A172 (cell line): ENCODE results near the gene FAM163B. TPM values are rescaled to one million over a fixed set of nuclear protein-coding genes. Genes with fewer than 3 reads are reported as not detected.
"Not testable (repeated sequence)": the region's sequence is repeated elsewhere in the genome, so short reads cannot be mapped to it uniquely, and the experiment has no call there.

Experiments
- DNase-seq: peaks from one replicate; pipeline ENCODE4 v3.0.0-alpha.2; 2015; ENCODE audit warnings: low spot score
- total RNA-seq: library from RNA; depleted of rRNA; stranded (reverse); fragments of >200 nt; shearing (Covaris generic); gene quantifications from 2 replicates; pipeline ENCODE4 v1.2.3, GENCODE V29; 2014

Gene FAM163B
- total RNA-seq, 1 experiment from 2014 or later, result not detected

DNA sequence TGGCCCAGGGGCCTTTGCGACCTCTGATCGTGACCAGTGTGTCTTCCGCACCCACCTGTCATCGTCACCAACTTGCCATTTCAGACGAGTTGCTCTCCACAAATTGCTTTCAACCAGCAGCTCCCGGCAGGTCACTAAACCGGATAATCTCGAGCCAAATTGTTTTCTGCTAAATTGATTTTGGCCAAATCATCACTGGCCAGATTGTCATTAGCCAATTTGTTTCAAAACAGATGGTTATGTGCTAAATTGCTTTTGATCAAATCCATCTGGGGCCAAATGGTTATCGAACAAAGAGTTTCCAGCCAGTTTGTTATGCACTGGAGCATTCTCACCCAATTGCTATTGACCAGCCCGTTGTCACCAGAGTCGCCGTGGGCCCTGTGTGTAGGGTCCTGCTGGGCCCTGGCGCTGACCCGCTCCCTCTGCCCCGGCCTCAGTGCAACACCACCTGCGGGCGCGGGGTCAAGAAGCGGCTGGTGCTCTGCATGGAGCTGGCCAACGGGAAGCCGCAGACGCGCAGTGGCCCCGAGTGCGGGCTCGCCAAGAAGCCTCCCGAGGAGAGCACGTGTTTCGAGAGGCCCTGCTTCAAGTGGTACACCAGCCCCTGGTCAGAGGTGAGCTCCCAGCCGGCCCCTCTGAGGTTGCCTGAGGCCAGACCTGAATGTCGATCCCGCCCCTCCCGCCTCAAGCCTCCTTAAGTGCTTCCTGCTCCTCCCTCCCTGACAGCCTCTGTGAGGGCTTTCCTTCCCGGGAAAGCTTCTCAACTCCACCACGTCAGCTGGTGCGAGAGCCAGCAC is 39.1 kb downstream of the FAM163B start:
- DNase-seq, result no peak

DNA sequence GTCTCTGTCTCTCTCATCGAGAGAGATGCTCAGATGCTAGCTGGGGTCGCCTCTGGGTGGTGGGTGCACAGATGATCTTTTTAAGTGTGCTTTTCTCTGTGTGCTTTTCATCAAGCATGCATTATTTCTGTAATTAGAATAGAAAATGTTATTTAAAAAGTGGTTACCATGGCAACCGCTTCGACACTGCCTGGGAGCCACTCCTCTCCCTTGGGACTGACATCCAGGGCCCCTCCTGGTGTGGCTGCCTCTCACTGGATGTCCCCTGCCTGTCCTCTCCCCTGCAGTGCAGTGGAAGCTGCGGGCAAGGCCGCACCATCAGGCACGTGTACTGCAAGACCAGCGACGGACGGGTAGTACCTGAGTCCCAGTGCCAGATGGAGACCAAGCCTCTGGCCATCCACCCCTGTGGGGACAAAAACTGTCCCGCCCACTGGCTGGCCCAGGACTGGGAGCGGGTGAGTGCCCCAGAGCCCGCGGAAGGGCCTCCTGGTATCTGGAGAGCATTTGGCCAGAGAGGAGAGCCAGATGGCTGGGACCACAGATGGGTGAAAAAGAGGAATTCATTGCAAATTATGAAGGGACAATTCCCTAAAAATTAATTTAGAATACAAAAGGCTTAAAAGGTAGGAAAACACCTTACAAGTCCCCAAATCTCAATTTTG is 39.9 kb downstream of the FAM163B start:
- no peak for DNase-seq

GRCh38 chr9:133568186-133568585 is 41.0 kb downstream of the FAM163B start:
- DNase-seq, result no peak

GRCh38 chr9:133566817-133567216 is 42.4 kb downstream of the FAM163B start:
- no peak for DNase-seq

DNA sequence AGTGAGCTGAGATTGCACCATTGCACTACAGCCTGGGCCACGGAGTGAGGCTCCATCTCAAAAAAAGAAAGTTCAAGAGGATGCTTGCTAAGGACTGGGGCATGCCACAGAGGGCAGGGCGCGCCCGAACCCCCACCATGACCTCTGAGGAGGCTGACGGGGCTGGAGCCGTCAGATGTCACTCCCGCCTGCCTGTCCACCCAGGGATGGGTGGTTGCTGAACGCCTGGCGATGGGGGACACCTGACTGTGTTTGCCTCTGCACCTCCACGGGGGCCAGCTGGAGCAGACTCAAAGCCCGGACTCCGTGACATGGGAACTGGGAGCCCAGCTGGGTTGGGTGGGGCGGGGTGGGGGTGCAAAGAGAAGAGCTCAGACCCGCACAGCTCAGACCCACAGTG is 42.8 kb downstream of the FAM163B start:
- no peak for DNase-seq

DNA sequence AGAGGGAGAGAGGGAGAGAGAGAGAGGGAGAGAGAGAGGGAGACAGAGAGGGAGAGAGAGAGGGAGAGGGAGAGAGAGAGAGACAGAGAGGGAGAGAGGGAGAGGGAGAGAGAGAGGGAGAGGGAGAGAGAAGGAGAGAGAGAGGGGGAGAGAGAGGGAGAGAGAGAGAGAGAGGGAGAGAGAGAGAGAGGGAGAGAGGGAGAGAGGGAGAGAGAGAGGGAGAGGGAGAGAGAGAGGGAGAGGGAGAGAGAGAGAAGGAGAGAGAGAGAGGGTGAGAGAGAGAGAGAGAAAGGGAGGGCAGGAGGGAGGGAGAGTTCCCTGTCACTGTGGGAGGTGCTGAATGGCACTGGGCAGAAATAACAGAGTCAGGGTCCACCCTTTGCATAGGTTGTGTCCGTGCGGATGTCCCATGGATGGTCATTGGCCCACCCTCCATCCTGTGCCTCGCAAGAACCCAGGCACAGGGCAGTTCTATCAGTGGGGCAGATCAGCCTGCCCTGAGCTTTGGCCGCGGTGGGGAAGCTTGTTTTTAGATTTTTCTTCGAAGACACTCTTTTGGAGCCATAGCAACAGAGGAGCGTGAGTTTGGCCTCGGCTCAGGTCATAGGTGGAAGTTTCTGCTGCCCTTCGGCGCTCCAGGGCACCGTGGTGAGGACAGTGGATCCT is 44.6 kb downstream of the FAM163B start:
- no peak for DNase-seq

- not testable (repeated sequence) for DNase-seq
Measured at GRCh38 chr9:133563814-133564213, 45.4 kb downstream of the FAM163B start.

DNA sequence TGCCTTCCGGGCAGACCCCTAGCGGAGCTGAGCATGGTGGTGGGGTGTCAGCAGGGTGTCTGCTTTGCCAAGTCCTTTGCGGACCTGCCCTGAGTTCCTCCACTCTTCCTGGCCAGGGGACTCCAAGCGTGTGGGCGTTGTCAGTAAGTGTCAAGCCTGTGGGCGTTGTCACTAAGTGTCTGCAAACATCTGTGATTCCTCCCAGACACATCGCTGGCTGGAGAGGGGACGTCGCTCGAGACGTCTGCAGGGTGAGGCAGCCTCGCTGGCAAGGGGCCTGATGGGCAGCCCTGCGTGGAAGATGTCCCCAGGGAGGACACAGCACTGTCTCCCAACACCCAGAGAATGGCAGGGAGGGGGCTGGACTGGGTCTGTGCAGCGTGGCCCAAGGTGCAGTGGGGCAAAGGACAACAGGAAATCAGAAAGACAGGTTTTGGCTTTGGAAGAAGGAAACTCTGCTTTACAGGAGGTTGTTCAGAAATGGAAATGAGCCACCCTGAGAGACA is 45.8 kb downstream of the FAM163B start:
- peak; percentile 34 for DNase-seq

DNA sequence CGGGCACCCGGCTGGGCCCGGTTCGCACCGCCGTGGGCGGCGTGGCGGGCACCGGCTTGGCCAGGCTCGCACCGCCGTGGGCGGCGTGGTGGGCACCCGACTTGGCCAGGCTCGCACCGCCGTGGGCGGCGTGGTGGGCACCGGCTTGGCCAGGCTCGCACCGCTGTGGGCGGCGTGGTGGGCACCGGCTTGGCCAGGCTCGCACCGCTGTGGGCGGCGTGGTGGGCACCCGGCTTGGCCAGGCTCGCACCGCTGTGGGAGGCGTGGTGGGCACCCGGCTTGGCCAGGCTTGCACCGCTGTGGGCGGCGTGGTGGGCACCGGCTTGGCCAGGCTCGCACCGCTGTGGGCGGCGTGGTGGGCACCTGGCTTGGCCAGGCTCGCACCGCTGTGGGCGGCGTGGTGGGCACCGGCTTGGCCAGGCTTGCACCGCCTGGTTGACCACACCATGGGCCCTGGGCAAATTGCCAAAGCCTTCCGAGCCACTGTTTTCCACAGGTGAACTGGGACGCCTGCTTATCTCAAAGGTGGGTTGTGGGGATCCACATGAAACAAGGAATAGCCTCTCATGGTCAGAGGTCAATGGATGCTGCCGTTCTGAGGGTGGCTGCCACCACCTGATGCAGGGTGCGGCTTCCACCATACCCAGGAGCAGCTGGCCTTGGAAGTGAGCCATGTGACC is 46.4 kb downstream of the FAM163B start:
- no peak for DNase-seq

DNA sequence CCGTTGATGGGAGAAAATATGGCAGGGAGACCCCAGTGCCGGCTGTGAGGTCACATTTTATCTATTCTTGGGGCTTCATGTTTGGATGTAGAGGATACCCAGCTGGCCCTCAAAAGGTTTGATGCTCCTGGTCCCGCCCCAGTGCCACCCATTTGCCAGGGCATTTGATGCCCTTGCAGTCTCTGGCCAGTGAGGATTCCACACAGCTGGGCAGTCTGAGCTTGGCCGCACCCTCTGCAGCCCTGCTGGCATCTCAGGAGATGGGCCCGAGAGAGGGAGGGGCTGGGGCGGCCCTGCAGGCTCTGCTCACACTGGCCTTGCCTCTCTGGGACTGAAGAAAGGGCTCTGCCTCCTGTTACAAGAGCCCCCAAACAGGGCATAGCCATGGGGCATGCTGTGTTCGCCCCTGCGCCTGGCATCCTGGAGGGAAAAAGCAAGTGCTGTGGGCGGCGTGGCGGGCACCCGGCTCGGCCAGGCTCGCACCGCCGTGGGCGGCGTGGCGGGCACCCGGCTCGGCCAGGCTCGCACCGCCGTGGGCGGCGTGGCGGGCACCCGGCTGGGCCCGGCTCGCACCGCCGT is 47.1 kb downstream of the FAM163B start:
- no peak for DNase-seq

DNA sequence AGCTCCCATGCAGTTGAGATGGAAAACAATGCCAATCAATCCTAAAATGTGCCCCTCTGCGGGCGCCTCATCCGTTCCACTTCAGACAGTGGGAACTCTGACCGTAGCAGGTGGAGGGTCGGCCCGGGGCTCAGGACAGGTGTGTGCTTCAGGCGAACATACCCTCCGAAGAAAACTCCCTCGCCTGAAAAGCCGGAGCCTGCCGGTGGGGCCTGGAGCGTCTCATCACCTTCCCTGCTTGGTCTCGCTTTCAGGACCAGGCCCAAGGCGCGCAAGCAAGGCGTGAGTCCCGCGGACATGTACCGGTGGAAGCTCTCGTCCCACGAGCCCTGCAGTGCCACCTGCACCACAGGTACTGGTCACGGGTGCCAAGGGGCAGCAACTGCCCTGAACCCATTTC is 48.2 kb downstream of the FAM163B start:
- no peak for DNase-seq

DNA sequence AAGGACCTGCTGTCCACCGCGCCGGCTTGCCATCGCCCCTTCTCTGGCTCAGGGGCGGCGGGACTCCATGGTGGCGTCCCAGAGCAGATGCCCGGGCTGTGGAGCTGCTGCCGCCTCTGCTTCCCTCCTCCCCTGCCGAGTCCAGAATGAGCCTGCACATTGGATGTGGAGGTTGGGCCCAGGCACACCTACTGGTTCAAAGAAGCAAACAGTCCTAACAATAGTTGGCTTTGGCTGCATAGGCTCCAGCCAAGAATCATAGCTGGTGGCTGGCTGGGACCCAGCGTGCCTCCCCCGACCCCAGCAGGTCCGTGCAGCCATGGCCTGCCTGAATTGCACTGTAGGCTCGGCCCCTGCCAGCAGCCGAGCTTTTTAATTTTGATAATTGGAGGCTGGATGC is 48.9 kb downstream of the FAM163B start:
- DNase-seq, result no peak

- peak; percentile 90 for DNase-seq
Measured at GRCh38 chr9:133558191-133559126, 50.7 kb downstream of the FAM163B start.

DNA sequence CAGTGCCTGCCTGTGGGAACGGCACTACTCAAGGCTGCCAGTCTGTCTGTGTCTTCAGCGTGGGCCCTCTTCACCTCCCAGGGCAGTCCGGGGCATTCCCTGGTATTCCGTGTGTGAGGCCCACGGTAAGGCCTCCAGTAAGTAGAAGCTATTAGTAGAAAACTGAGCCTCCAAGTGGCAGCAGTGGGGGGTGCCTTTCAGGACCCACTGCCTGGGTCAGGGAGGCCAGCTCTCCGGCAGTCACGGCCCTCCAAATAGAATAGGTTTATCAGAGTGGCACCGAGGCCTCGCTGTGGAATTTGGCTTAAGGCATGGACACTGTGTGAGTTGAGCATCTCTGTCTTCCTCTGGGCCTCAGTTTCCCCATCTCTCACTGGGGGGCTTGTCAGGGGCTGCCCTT is 51.6 kb downstream of the FAM163B start:
- DNase-seq, result no peak

DNA sequence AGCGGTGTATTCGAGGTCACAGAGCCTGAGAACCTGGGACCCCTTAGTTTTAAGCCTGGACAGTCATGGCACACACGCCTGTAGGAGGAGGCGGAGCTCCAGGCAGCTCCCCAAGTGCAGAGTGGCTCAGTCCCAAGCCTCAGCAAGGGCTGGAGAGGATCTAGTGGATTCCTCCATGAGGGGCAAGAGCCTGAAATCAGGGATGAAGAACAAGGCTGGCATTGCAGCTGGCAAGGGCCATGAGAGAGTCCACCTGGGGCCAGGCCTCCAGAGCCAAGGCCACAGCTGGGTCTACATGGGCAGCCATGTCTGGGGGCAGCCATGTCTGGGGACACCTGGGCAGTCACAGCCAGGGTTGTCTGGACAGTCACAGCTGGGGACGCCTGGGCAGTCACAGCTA is 52.8 kb downstream of the FAM163B start:
- no peak for DNase-seq

DNA sequence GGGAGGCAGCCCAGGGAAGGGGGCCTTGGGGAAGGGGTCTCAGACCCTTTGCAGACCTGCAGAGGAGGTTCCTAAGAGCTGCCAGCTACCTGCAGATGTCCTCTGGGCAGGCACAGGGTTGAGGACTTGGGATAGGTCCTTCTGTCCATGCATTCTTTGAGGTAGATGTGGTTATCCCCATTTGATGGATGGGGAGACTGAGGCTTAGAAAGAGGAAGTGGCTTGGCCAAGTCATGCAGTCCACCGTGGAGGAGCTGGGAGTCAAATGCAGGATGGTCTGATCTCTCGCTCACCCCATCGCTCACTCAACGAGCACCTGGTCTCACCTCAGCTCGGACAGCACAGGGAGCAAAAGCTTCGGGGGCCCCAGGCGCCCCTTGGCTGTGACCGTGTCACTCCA is 54.5 kb downstream of the FAM163B start:
- DNase-seq, result no peak

DNA sequence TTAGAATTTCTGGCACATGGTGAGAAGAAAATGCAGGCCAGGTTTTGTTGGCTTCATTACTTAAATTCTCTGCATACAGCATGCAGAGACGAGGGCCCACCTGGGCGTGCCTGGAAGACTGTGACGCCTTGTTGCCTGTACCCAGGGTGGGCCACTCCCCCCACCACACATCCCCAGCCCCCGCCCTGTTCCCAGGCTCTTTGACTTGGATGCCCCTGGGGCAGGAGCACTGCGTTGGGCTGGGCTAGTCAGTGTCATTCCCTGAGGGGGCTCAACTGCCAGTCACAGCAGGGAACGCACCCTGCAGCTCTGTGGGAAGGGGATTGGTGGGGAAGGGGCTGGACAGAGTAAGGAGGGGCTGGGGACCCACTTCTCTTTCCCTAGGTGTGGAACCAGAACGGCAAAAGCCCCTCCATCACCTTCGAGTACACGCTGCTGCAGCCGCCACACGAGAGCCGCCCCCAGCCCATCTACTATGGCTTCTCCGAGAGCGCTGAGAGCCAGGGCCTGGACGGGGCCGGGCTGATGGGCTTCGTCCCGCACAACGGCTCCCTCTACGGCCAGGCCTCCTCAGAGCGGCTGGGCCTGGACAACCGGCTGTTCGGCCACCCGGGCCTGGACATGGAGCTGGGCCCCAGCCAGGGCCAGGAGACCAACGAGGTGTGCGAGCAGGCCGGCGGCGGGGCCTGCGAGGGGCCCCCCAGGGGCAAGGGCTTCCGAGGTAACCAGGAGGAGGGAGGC is 55.0 kb downstream of the FAM163B start:
- DNase-seq, result no peak

- no peak for DNase-seq
Measured at GRCh38 chr9:133553123-133553522, 56.1 kb downstream of the FAM163B start.

- DNase-seq, result no peak
Measured at GRCh38 chr9:133552236-133552635, 57.0 kb downstream of the FAM163B start.

- no peak for DNase-seq
Measured at GRCh38 chr9:133551446-133551845, 57.7 kb downstream of the FAM163B start.
